ENCODE results near the gene SRC. TPM values are rescaled to one million over a fixed set of nuclear protein-coding genes. Genes with fewer than 3 reads are reported as not detected.

SRC gene
- total RNA-seq, 4 donors from 2014 or later, result 17.1 to 23.7 (median 17.8) TPM

DNA sequence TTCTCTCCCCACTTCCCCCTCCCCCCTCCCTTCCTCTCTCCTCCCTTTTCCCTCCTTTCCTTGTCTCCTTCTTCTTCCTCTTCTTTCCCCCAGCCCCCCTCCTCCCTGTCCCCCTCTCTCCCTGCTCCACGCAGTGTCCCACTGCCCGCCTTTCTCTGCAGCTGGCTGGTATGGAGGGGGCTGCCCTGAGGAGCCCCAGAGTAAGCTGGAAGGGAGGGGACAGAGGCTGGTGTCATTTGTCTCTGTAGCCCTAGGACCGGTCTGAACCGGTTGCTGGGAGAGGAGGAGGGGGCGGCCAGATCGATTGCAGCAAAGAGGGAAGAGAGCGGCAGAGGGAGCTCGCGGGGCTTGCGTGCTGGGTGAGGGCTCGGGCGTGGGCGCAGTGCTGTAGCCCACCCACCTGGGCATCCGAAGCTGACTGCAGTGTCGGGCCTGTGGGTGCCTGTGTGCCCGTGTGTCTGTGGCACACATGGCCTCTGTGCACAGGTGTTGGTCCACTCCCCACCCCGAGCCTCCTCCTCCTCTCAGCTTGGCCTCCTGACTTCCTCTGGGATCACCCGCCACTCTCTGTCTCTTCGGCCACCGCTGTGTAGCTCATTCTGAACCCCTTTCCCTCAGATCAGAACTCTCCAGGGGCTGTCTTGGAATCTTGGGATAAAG lies 50.6 kb downstream of the SRC start:
- Histone ChIP-seq H3K9me3 (no peaks in the 10 kb centered on the region), H3K4me1 (no peaks in the 10 kb centered on the region), H3K4me3 (replicated peaks in 1 of 3) (no peak overlapping the region), H3K36me3 (peaks cover 11 to 12% of the 10 kb centered on the region in 2 donors), H3K27ac (no peak overlapping the region), H3K27me3 (no peaks in the 10 kb centered on the region)
- WGBS, 2 donors, result 75% methylated on average over 20 of the region's 20 CpGs
- DNase-seq, result no peak
- intact Hi-C loops (cut with DNase I), result no loop called here
- TF ChIP-seq, protein P1, sequence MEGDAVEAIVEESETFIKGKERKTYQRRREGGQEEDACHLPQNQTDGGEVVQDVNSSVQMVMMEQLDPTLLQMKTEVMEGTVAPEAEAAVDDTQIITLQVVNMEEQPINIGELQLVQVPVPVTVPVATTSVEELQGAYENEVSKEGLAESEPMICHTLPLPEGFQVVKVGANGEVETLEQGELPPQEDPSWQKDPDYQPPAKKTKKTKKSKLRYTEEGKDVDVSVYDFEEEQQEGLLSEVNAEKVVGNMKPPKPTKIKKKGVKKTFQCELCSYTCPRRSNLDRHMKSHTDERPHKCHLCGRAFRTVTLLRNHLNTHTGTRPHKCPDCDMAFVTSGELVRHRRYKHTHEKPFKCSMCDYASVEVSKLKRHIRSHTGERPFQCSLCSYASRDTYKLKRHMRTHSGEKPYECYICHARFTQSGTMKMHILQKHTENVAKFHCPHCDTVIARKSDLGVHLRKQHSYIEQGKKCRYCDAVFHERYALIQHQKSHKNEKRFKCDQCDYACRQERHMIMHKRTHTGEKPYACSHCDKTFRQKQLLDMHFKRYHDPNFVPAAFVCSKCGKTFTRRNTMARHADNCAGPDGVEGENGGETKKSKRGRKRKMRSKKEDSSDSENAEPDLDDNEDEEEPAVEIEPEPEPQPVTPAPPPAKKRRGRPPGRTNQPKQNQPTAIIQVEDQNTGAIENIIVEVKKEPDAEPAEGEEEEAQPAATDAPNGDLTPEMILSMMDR (IDR thresholded peaks at IDR 0.05), result no peak
- TF ChIP-seq POLR2A (IDR thresholded peaks at IDR 0.05), result no peak

DNA sequence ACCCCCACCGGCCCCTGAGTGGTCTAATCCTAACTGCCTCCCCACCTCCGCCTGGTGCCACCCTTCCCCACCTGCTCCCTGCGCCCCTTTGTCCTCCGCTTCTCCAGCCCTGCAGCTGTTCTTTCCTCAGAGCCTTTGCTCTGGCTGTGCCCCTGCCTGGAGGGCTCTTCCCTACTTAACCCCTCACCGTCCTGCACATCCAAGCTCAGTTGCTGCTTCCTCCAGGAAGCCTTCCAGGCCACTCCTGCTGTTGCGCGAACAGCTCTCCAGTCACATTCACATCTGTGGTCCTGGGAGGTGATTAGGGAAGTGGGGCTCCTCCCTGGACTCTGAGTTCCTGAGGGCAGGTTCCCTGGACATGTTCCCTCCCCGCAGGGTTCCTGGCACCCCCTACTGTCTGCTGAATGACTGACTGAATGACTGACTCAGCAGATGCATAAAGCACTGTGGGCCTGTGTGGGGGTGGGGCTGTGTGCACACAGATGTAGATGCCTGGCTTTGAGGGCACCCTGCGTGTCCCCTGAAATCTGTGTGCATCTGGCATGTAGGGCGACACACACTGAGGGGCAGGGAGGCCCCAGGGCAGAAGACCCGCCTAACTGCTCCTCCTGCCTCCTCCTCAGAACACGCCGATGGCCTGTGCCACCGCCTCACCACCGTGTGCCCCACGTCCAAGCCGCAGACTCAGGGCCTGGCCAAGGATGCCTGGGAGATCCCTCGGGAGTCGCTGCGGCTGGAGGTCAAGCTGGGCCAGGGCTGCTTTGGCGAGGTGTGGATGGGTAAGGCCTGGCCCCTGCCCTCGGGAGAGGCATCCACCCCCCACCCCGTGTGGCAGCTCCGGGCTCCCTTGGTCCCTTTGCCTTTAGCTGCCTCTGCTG lies 51.4 kb downstream of the SRC start:
- 93 to 97% methylated on average over 21 of the region's 24 CpGs for WGBS, 2 donors
- no peak overlapping the region for H3K4me3 ChIP-seq (replicated peaks in 1 of 3)
- no peak overlapping the region for H3K27ac ChIP-seq
- intact Hi-C loops (cut with DNase I), result no loop called here
- TF ChIP-seq, protein P1 (IDR thresholded peaks at IDR 0.05), result no peak
- TF ChIP-seq POLR2A (IDR thresholded peaks at IDR 0.05), result no peak
- H3K4me1 ChIP-seq, result no peaks in the 10 kb centered on the region
- H3K36me3 ChIP-seq, result peaks cover 11 to 12% of the 10 kb centered on the region in 2 donors
- no peaks in the 10 kb centered on the region for H3K9me3 ChIP-seq
- no peaks in the 10 kb centered on the region for H3K27me3 ChIP-seq
- DNase-seq, result no peak

DNA sequence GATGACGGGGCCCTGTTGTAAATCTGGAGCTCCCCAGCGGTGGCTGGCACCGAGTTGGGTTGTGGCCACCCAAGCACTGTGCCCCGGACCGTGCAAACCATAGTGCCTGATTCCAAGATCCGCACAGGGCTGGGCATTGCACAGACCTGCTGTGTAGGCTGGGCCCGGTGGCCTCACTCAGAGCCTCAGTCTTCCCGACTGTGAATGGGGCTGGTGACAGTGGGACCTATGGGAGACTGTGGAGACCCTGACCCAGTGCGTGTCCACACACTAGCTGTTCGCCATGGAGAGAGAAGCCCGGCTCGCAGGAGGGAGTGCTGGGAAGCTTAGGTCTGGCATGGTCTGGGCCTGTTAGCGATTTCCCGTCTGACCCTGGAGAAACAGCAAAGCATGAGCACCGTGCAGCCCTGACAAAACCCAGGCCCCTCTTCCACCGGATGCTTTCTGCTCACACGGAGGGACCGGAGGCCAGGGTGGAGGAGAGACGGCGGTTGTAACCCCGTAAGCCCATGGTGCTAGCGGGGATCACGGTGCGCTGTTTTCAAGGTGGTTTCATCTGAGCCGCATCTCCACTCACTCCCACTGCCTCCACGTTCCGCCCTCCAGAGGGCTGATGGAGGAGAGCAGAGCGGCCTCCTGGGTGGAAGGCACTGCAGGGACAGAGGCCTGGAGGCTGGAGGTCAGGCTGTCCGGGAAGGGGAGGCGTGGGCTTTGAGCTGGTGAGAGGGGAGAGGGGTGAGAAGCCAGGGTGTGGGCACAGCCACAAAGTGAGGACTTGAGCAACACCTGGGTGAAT lies 52.2 kb downstream of the SRC start:
- H3K27ac ChIP-seq, result no peak overlapping the region
- 92 to 94% methylated on average over 21 to 29 of the region's 30 CpGs for WGBS, 2 donors
- intact Hi-C loops (cut with DNase I), result no loop called here
- DNase-seq, result no peak
- H3K4me1 ChIP-seq, result no peaks in the 10 kb centered on the region
- TF ChIP-seq POLR2A (IDR thresholded peaks at IDR 0.05), result no peak
- TF ChIP-seq, protein P1 (IDR thresholded peaks at IDR 0.05), result no peak
- H3K36me3 ChIP-seq, result peaks cover 11 to 12% of the 10 kb centered on the region in 2 donors
- H3K27me3 ChIP-seq, result no peaks in the 10 kb centered on the region
- no peaks in the 10 kb centered on the region for H3K9me3 ChIP-seq
- no peak overlapping the region for H3K4me3 ChIP-seq (replicated peaks in 1 of 3)

DNA sequence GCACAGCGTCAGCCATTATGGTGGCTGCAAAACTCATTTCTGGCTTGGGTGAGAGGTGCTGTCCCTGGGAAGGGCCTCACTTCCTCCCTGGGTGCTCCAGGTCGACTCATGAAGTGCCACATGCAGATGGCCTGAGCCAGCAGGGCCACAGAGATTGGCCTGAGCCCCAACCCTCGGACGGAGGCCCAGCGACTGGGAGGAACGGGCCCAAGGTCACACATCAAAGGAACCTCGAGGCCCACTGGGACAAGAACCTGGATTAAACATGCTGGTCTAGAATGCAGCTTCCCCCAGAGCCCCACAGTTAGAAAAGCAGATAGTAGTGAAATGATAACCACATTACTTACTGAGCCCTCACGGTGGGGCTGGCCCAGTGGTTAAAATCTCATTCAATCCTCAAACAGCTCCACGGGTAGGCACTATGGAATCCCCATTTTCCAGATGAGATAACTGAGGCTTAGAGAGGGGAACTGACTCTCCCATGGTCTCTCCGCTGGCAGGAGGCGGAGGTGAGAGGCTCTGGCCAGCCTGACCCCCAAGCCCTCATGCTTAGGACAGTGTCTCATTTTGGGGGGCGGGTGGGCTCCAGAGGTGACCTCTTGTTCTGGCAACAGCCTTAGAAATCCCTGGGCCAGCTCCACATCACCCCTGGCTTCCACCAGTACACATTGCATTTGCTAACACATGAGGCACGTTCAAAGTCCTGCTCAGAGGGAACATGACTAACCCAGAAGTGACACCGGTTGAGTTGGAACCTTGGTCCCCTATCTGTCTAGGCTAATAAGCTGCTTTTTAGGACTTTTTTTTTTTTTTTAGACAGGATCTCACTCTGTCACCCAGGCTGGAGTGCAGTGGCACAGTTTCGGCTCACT lies 53.0 kb downstream of the SRC start:
- intact Hi-C loops (cut with DNase I), result no loop called here
- H3K36me3 ChIP-seq, result peaks cover 9 to 12% of the 10 kb centered on the region in 2 donors
- no peaks in the 10 kb centered on the region for H3K4me1 ChIP-seq
- TF ChIP-seq, protein P1 (IDR thresholded peaks at IDR 0.05), result no peak
- TF ChIP-seq POLR2A (IDR thresholded peaks at IDR 0.05), result no peak
- H3K9me3 ChIP-seq, result no peaks in the 10 kb centered on the region
- WGBS, 2 donors, result 93% methylated on average over 14 to 15 of the region's 15 CpGs
- no peak overlapping the region for H3K27ac ChIP-seq
- H3K27me3 ChIP-seq, result no peaks in the 10 kb centered on the region
- no peak overlapping the region for H3K4me3 ChIP-seq (replicated peaks in 1 of 3)
- no peak for DNase-seq

Data from thyroid gland (tissue), 4 donors.